Measurements from ENCODE around the gene ELMO2. TPM values are rescaled to one million over a fixed set of nuclear protein-coding genes. Genes with fewer than 3 reads are reported as not detected.

Gene ELMO2
- total RNA-seq, 1 donor = 48.4 TPM

DNA sequence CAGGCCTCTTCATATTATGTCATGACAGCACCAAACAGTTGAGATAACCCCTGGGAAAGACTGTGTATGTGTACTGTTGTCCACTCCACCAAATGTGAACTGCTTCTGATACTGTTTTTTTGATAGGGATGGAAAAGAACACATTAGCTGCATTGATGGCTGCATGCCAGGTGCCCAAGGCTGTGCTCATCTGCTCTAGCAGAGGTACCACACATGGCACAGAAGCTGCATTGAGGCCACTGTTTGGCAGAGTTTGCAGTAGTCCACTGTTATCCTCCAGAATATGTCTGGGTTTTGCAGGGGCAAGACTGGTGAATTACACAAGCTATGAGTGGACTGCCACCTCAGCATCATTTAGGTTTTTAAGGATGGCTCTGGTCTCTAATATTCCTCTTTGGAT is 28.2 kb upstream of the ELMO2 start:
- TF ChIP-seq, protein P1, sequence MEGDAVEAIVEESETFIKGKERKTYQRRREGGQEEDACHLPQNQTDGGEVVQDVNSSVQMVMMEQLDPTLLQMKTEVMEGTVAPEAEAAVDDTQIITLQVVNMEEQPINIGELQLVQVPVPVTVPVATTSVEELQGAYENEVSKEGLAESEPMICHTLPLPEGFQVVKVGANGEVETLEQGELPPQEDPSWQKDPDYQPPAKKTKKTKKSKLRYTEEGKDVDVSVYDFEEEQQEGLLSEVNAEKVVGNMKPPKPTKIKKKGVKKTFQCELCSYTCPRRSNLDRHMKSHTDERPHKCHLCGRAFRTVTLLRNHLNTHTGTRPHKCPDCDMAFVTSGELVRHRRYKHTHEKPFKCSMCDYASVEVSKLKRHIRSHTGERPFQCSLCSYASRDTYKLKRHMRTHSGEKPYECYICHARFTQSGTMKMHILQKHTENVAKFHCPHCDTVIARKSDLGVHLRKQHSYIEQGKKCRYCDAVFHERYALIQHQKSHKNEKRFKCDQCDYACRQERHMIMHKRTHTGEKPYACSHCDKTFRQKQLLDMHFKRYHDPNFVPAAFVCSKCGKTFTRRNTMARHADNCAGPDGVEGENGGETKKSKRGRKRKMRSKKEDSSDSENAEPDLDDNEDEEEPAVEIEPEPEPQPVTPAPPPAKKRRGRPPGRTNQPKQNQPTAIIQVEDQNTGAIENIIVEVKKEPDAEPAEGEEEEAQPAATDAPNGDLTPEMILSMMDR (IDR thresholded peaks at IDR 0.05; ENCODE audit: insufficient read depth, low read depth, low read length) = no peak
- H3K4me3 ChIP-seq (ENCODE audit: low read depth, low read length) = no peak overlapping the region
- no peak for DNase-seq (ENCODE audit: low read depth)

DNA sequence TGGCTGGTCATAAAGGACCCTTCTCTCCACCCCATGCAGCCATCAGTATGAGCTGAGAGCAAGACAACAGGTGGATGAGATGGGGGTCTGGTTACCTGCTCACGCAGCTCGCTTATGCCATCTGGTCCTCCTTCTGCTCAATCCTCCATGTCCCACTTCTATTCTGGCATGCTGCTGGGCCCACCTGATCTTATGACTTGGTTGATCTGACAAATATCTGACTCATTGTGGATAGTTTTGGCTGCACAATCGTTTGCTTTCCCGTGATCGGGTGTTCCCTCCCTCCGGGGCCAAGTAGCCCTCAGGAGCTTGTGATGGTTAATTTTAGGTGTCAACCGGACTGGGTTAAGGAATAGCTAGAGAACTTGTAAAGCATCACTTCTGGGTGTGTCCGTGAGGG is 26.6 kb upstream of the ELMO2 start:
- no peak overlapping the region for H3K4me3 ChIP-seq (ENCODE audit: low read depth, low read length)
- TF ChIP-seq, protein P1 (IDR thresholded peaks at IDR 0.05; ENCODE audit: insufficient read depth, low read depth, low read length) = no peak
- no peak for DNase-seq (ENCODE audit: low read depth)

DNA sequence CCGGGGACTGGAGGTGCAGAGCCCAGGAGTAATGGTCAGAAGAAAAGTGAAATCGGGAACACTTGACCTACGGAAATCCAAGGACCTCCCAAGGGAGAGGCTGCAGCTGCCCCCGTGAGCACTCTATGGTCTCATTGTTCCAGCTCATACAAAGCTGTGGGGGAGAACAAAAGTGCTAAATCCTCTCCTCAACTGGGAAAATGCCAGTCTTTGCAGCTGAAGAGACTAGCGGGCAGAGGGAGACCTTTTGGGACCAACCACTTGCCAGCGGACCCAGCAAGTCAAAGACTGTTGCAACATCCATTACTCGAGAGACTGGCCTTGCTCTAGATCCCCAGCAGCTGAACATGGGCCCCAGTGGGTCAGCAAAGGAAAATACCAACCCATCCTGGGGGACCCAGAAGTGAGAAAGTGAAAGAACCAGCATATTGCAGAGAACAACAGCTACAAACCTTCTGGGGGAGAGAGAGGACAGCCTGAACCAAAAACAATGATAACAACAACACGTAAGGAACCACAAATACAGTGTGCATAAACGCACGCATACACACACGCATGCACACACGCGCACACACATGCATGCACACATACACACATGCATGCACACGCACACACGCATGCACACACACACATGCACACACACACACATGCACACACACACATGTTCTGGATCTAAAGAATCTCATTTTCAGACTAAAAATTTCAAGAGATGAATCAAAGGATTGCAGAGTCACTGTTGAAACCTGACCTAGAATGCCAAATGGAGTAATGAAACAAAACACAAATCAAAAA is 24.7 kb upstream of the ELMO2 start:
- TF ChIP-seq, protein P1 (IDR thresholded peaks at IDR 0.05; ENCODE audit: insufficient read depth, low read depth, low read length) = no peak
- no peak for DNase-seq (ENCODE audit: low read depth)
- no peak overlapping the region for H3K4me3 ChIP-seq (ENCODE audit: low read depth, low read length)

DNA sequence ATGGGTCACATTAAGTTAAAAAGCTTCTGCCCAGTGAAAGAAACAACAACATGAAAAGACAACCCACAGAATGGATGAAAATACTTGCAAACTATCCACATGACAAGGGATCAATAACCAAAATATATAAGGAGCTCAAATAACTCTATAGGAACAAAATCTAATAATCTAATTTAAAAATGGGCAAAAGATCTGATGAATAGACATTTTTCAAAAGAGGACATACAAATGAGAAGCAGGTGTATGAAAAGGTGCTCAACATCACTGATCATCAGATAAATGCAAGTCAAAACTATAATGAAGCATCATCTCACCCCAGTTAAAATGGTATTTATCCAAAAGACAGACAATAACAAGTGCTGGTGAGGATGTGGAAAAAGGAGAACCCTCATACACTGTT is 21.0 kb upstream of the ELMO2 start:
- no peak for DNase-seq (ENCODE audit: low read depth)
- H3K4me3 ChIP-seq (ENCODE audit: low read depth, low read length) = no peak overlapping the region
- TF ChIP-seq, protein P1 (IDR thresholded peaks at IDR 0.05; ENCODE audit: insufficient read depth, low read depth, low read length) = no peak

DNA sequence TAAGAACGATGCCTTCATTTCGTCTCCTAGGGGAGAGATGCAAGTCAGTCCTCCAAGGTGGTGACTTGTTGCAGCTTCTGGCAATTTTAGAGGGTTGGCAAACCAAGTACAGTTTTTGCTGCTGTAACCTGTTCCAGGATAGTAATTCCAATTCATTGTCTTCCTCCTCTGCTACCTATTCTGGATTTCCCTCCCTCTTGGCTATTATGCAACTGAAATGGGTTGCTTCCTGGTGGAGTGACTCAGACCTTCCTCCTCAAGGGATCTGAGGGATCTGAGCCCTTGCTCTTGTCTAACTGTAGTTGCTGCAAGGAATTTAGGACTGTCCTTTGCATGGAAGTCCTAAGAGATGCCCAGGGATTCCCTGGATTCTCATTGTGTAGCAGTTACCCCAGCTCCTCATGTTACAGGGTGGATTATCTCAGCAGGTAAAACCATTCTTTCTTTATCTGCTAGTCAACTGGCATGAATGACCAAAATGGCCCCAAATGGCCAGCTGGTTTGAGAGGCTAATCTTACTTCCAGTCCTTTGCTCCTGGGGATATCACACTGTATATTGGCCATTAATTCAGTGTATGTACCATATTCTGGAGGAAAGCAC is 17.6 kb upstream of the ELMO2 start:
- no peak overlapping the region for H3K4me3 ChIP-seq (ENCODE audit: low read depth, low read length)
- no peak for DNase-seq (ENCODE audit: low read depth)
- TF ChIP-seq, protein P1 (IDR thresholded peaks at IDR 0.05; ENCODE audit: insufficient read depth, low read depth, low read length) = no peak

DNA sequence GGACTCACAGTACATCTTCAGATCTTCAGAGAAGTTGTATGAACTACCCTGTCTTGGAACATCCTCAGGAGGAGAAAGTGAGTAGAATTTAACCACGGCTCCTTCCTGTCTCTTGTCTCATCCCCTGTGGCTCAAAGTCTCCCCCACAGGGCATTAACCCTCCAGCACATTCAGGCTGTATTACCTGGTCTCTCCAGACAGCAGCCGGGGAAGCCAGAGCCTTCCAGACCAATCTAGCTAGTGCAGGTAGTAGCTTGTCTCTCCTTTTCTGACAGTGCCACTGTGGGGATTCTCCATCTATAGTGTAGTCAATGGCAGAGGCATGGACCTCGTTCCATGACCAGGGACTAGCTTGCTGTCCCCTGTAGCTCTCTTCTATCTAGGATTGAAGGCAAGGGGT is 16.9 kb upstream of the ELMO2 start:
- no peak overlapping the region for H3K4me3 ChIP-seq (ENCODE audit: low read depth, low read length)
- TF ChIP-seq, protein P1 (IDR thresholded peaks at IDR 0.05; ENCODE audit: insufficient read depth, low read depth, low read length) = no peak
- no peak for DNase-seq (ENCODE audit: low read depth)
